Measurements from ENCODE around the gene CTSE. TPM values are rescaled to one million over a fixed set of nuclear protein-coding genes. Genes with fewer than 3 reads are reported as not detected.

The CTSE gene
- total and polyA plus RNA-seq, 2 experiments from 2014 or later, result not detected

DNA sequence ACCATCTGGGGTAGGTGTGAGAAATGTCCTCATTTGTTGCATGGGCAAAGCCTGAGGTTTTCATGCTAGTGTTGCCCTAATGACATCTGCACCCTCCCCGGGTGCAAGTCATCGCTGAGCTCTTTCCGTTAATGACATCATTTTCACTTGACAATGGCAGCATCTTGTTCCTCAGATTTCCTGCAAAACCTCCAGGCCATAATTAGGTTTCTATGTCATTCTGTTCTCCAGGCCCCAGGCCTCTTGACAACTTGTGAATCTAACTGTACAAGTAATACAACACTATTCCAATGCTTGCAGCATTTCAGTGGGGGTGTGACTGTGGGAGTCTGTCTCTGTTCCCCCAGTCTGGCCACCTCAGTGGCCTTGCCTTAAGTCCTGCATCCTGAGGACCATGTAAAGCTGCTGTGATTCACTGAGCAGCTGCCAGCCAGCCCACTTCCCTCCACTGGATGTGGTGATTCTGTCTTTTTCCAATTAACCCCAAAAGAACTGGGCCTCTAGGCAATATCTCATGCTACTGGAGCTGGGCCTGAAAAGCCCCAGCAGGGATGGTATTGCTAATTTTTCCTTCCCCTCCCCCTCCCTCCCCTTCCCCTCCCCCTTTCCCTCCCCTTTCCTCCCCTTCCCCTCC lies 43.3 kb downstream of the CTSE start:
- Histone ChIP-seq H2AFZ (no peak overlapping the region), H3K27me3 (ENCODE audit: insufficient read depth) (no peaks in the 10 kb centered on the region), H4K20me1 (replicated peaks; ENCODE audit: insufficient read depth) (no peaks in the 10 kb centered on the region), H3F3A (replicated peaks; ENCODE audit: low read depth) (no peaks in the 10 kb centered on the region), H3K27ac (ENCODE audit: low read depth) (no peak overlapping the region), H3K4me3 (no peak overlapping the region), H3K9me2 (ENCODE audit: insufficient read depth) (no peaks in the 10 kb centered on the region), H3K4me2 (no peak overlapping the region), H3K4me1 (ENCODE audit: insufficient read depth) (no peaks in the 10 kb centered on the region), H3K79me2 (replicated peaks; ENCODE audit: insufficient read depth) (no peaks in the 10 kb centered on the region), H3K36me3 (ENCODE audit: insufficient read depth) (no peaks in the 10 kb centered on the region)
- TF ChIP-seq, protein P1, sequence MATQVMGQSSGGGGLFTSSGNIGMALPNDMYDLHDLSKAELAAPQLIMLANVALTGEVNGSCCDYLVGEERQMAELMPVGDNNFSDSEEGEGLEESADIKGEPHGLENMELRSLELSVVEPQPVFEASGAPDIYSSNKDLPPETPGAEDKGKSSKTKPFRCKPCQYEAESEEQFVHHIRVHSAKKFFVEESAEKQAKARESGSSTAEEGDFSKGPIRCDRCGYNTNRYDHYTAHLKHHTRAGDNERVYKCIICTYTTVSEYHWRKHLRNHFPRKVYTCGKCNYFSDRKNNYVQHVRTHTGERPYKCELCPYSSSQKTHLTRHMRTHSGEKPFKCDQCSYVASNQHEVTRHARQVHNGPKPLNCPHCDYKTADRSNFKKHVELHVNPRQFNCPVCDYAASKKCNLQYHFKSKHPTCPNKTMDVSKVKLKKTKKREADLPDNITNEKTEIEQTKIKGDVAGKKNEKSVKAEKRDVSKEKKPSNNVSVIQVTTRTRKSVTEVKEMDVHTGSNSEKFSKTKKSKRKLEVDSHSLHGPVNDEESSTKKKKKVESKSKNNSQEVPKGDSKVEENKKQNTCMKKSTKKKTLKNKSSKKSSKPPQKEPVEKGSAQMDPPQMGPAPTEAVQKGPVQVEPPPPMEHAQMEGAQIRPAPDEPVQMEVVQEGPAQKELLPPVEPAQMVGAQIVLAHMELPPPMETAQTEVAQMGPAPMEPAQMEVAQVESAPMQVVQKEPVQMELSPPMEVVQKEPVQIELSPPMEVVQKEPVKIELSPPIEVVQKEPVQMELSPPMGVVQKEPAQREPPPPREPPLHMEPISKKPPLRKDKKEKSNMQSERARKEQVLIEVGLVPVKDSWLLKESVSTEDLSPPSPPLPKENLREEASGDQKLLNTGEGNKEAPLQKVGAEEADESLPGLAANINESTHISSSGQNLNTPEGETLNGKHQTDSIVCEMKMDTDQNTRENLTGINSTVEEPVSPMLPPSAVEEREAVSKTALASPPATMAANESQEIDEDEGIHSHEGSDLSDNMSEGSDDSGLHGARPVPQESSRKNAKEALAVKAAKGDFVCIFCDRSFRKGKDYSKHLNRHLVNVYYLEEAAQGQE (IDR thresholded peaks at IDR 0.05; ENCODE audit: unreplicated experiment), result no peak
- no peak for TF ChIP-seq STAT1 (IDR thresholded peaks at IDR 0.05; ENCODE audit: unreplicated experiment)
- no peak for TF ChIP-seq EZH2 (IDR thresholded peaks at IDR 0.05; ENCODE audit: low read depth, unreplicated experiment)
- TF ChIP-seq CREB1 (CRISPR knock-in tag; IDR thresholded peaks at IDR 0.05; ENCODE audit: low read depth), result no peak
- TF ChIP-seq, protein P2, sequence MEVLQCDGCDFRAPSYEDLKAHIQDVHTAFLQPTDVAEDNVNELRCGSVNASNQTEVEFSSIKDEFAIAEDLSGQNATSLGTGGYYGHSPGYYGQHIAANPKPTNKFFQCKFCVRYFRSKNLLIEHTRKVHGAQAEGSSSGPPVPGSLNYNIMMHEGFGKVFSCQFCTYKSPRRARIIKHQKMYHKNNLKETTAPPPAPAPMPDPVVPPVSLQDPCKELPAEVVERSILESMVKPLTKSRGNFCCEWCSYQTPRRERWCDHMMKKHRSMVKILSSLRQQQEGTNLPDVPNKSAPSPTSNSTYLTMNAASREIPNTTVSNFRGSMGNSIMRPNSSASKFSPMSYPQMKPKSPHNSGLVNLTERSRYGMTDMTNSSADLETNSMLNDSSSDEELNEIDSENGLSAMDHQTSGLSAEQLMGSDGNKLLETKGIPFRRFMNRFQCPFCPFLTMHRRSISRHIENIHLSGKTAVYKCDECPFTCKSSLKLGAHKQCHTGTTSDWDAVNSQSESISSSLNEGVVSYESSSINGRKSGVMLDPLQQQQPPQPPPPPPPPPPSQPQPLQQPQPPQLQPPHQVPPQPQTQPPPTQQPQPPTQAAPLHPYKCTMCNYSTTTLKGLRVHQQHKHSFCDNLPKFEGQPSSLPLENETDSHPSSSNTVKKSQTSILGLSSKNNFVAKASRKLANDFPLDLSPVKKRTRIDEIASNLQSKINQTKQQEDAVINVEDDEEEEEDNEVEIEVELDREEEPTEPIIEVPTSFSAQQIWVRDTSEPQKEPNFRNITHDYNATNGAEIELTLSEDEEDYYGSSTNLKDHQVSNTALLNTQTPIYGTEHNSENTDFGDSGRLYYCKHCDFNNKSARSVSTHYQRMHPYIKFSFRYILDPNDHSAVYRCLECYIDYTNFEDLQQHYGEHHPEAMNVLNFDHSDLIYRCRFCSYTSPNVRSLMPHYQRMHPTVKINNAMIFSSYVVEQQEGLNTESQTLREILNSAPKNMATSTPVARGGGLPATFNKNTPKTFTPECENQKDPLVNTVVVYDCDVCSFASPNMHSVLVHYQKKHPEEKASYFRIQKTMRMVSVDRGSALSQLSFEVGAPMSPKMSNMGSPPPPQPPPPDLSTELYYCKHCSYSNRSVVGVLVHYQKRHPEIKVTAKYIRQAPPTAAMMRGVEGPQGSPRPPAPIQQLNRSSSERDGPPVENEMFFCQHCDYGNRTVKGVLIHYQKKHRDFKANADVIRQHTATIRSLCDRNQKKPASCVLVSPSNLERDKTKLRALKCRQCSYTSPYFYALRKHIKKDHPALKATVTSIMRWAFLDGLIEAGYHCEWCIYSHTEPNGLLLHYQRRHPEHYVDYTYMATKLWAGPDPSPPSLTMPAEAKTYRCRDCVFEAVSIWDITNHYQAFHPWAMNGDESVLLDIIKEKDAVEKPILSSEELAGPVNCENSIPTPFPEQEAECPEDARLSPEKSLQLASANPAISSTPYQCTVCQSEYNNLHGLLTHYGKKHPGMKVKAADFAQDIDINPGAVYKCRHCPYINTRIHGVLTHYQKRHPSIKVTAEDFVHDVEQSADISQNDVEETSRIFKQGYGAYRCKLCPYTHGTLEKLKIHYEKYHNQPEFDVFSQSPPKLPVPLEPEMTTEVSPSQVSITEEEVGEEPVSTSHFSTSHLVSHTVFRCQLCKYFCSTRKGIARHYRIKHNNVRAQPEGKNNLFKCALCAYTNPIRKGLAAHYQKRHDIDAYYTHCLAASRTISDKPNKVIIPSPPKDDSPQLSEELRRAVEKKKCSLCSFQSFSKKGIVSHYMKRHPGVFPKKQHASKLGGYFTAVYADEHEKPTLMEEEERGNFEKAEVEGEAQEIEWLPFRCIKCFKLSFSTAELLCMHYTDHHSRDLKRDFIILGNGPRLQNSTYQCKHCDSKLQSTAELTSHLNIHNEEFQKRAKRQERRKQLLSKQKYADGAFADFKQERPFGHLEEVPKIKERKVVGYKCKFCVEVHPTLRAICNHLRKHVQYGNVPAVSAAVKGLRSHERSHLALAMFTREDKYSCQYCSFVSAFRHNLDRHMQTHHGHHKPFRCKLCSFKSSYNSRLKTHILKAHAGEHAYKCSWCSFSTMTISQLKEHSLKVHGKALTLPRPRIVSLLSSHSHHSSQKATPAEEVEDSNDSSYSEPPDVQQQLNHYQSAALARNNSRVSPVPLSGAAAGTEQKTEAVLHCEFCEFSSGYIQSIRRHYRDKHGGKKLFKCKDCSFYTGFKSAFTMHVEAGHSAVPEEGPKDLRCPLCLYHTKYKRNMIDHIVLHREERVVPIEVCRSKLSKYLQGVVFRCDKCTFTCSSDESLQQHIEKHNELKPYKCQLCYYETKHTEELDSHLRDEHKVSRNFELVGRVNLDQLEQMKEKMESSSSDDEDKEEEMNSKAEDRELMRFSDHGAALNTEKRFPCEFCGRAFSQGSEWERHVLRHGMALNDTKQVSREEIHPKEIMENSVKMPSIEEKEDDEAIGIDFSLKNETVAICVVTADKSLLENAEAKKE (CRISPR knock-in tag; IDR thresholded peaks at IDR 0.05), result no peak
- no peak for TF ChIP-seq ETS1 (IDR thresholded peaks at IDR 0.05)
- peaks cover 2% of the 10 kb centered on the region; the same call in 2 of the 3 replicates for H3K4me1 Mint-ChIP-seq
- no peaks in the 10 kb centered on the region for H3K36me3 Mint-ChIP-seq (ENCODE audit: low read depth)
- no peak overlapping the region for H3K4me3 Mint-ChIP-seq
- peaks cover 10% of the 10 kb centered on the region for H3K27me3 Mint-ChIP-seq (ENCODE audit: insufficient read depth, low read depth, poor library complexity)
- H3K27ac Mint-ChIP-seq, result no peak overlapping the region
- H3K9me3 Mint-ChIP-seq, result peaks cover 5% of the 10 kb centered on the region; the same call in 2 of the 3 replicates
- ATAC-seq, result no peak
- no peak for DNase-seq (ENCODE audit: low spot score)
